Keratinocyte (primary cell): Measurements from ENCODE around the gene SF3B2. TPM values are rescaled to one million over a fixed set of nuclear protein-coding genes. Genes with fewer than 3 reads are reported as not detected.

Experiments used
- DNase-seq: peaks from one replicate; pipeline ENCODE4 v3.0.0-alpha.2; 2011; ENCODE audit warnings: low read depth, missing footprints, low spot score
- FAIRE-seq: peaks from 2 replicates; lab custom pipeline; 2011; peaks lifted over from hg19 to GRCh38; lab: Jason Lieb, UNC
- H2AFZ ChIP-seq: 2 replicates; pipeline ENCODE4 v1.6.0; 2012; ENCODE audit warnings: low read length, control low read depth, inconsistent platforms; ENCODE audit not compliant: control insufficient read depth
- H3K27ac ChIP-seq: 2 replicates; pipeline ENCODE4 v1.5.1; 2011; ENCODE audit warnings: low read length; ENCODE audit not compliant: control insufficient read depth, insufficient read depth
- H3K27me3 ChIP-seq: 3 replicates; pipeline ENCODE4 v1.6.0; 2011; ENCODE audit warnings: low read length; ENCODE audit not compliant: control insufficient read depth, insufficient read depth; ENCODE audit errors: extremely low read depth
- H3K36me3 ChIP-seq, 2 experiments: 2 replicates in 1 of 2; 3 replicates in 1 of 2; pipeline ENCODE4 v1.5.1; 2011; ENCODE audit warnings: low read length in 2 of 2, mild to moderate bottlenecking in 1 of 2; ENCODE audit not compliant: control insufficient read depth in 2 of 2, insufficient read depth in 2 of 2; ENCODE audit errors: extremely low read depth in 1 of 2
- H3K4me1 ChIP-seq: 3 replicates; pipeline ENCODE4 v1.5.1; 2011; ENCODE audit warnings: low read length; ENCODE audit not compliant: control insufficient read depth, insufficient read depth; ENCODE audit errors: extremely low read depth
- H3K4me2 ChIP-seq: 3 replicates; pipeline ENCODE4 v1.6.0; 2011; ENCODE audit warnings: low read depth, low read length; ENCODE audit not compliant: control insufficient read depth, insufficient read depth; ENCODE audit errors: extremely low read depth
- H3K4me3 ChIP-seq, 3 experiments: fragments of 200-600 bp in 1 of 3; sonication (generic) in 1 of 3; 2 replicates in 2 of 3; 3 replicates in 1 of 3; pipeline ENCODE4 v1.5.1; 2011 to 2016; ENCODE audit warnings: low read length in 3 of 3, mild to moderate bottlenecking in 3 of 3, control low read depth in 2 of 3, inconsistent platforms in 1 of 3, low read depth in 1 of 3, mixed read lengths in 1 of 3, mixed run types in 1 of 3, moderate library complexity in 1 of 3; ENCODE audit not compliant: control insufficient read depth in 2 of 3, insufficient read depth in 2 of 3; ENCODE audit errors: extremely low read depth in 1 of 3
- H3K79me2 ChIP-seq: 2 replicates; pipeline ENCODE4 v1.6.0; 2012; ENCODE audit warnings: low read length; ENCODE audit not compliant: control insufficient read depth, insufficient read depth
- H3K9ac ChIP-seq: 3 replicates; pipeline ENCODE4 v1.6.0; 2011; ENCODE audit warnings: low read length; ENCODE audit not compliant: control insufficient read depth, insufficient read depth; ENCODE audit errors: extremely low read depth
- H3K9me1 ChIP-seq: 3 replicates; pipeline ENCODE4 v1.6.0; 2011; ENCODE audit warnings: low read length; ENCODE audit not compliant: control insufficient read depth, insufficient read depth; ENCODE audit errors: extremely low read depth
- H3K9me3 ChIP-seq: 2 replicates; pipeline ENCODE4 v1.5.1; 2012; ENCODE audit warnings: low read depth, low read length; ENCODE audit not compliant: control insufficient read depth
- H4K20me1 ChIP-seq: 3 replicates; pipeline ENCODE4 v1.6.0; 2011; ENCODE audit warnings: low read length; ENCODE audit not compliant: control insufficient read depth, insufficient read depth; ENCODE audit errors: extremely low read depth
- EZH2 ChIP-seq: IDR thresholded peaks from one replicate; pipeline ENCODE4 v1.6.1; 2012; ENCODE audit warnings: inconsistent platforms, mild to moderate bottlenecking, low read length, moderate library complexity
- dilution Hi-C: fragments of 300-500 bp; cut with MboI; formaldehyde crosslinking; loops from one replicate; pipeline ENCODE4 v1.7.0; 2020; ENCODE audit warnings: low sequenced_read_pairs; ENCODE audit not compliant: extremely low pct_ligation_motif_present
- polyA plus RNA-seq, 5 experiments: library from polyadenylated mRNA; depleted of rRNA in 3 of 5; stranded (reverse) in 3 of 5; stranded (forward) in 1 of 5; unstranded in 1 of 5; fragments of >200 nt; gene quantifications; 1 replicate in 1 of 5; 2 replicates in 3 of 5; 3 replicates in 1 of 5; pipeline versions ENCODE4 v1.2.1 to v1.2.3, GENCODE V29; 2011 to 2012; ENCODE audit warnings: missing spikeins in 2 of 5, low read depth in 1 of 5, low replicate concordance in 1 of 5
- TF ChIP-seq, protein P1 (sequence below), 3 experiments: IDR thresholded peaks in 1 of 3; conservative IDR thresholded peaks in 1 of 3; optimal IDR thresholded peaks in 1 of 3; 2 replicates in 2 of 3; 3 replicates in 1 of 3; pipeline versions ENCODE3 to v1.5.1; 2011; ENCODE audit warnings: low read length in 3 of 3, mild to moderate bottlenecking in 3 of 3, moderate library complexity in 2 of 3, control low read depth in 1 of 3, inconsistent platforms in 1 of 3; ENCODE audit not compliant: insufficient read depth in 2 of 3; ENCODE audit errors: extremely low read depth in 1 of 3

Gene SF3B2
- polyA plus RNA-seq, 1 donor (not counting 4 experiments of a cell fraction or from before 2014, with no cell fraction given) = 73.0 TPM

DNA sequence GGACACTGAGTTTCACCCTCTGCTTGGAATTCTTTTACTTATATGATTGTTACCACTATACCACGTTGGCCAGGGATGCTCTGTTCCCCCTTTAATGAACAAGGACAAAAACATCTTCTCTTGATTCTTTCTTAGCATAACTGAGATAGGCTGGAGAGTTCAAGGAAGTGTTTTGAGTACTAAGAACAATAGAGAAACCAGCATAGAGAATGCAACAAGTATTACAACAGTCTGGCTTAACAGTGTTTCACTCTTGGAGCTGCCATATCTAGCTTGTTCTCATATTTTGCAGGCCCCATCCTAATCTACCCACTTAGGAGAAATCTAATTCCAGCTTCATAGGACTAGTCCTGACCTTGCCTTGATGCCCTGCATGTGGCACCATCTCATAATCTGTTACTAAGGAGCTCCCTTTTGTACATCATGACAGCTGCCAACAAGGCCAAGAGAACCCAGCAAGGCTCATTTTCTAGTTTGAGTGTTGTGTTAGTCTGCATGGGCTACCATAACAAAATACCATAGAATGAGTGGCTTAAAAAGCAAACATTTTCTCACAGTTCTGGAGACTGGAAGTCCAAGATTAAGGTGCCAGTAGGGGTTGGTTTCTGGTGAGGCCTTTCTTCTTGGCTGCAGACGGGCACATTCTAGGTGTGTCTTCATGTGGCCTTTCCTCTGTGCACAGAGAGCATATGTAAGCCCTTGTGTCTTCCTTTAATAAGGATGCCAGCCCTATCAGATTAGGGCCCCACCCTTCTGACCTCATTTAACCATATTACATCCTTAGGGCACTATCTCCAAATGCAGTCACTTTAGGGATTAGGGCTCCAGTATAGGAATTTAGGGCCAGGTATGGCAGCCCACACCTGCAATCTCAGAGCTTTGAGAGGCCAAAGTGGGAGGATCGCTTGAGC lies 55.7 kb downstream of the SF3B2 start:
- no peak overlapping the region for H3K27ac ChIP-seq
- H3K9ac ChIP-seq = no peak overlapping the region
- no peak overlapping the region for H2AFZ ChIP-seq
- H3K9me1 ChIP-seq = no peaks in the 10 kb centered on the region
- H4K20me1 ChIP-seq = no peaks in the 10 kb centered on the region
- H3K4me3 ChIP-seq = no peak overlapping the region
- H3K27me3 ChIP-seq = no peaks in the 10 kb centered on the region
- H3K36me3 ChIP-seq = peaks cover 0 to 3% of the 10 kb centered on the region in 2 experiments
- H3K79me2 ChIP-seq = peaks cover 45% of the 10 kb centered on the region
- FAIRE-seq (no peak), DNase-seq (no peak)
- H3K4me1 ChIP-seq = peaks cover 34% of the 10 kb centered on the region
- H3K9me3 ChIP-seq = no peaks in the 10 kb centered on the region
- no peak for TF ChIP-seq EZH2
- TF ChIP-seq, protein P1, sequence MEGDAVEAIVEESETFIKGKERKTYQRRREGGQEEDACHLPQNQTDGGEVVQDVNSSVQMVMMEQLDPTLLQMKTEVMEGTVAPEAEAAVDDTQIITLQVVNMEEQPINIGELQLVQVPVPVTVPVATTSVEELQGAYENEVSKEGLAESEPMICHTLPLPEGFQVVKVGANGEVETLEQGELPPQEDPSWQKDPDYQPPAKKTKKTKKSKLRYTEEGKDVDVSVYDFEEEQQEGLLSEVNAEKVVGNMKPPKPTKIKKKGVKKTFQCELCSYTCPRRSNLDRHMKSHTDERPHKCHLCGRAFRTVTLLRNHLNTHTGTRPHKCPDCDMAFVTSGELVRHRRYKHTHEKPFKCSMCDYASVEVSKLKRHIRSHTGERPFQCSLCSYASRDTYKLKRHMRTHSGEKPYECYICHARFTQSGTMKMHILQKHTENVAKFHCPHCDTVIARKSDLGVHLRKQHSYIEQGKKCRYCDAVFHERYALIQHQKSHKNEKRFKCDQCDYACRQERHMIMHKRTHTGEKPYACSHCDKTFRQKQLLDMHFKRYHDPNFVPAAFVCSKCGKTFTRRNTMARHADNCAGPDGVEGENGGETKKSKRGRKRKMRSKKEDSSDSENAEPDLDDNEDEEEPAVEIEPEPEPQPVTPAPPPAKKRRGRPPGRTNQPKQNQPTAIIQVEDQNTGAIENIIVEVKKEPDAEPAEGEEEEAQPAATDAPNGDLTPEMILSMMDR (optimal IDR thresholded peaks at IDR 0.05 in 1 of 3, IDR thresholded peaks at IDR 0.05 in 1 of 3, conservative IDR thresholded peaks at IDR 0.05 in 1 of 3; ENCODE audit: extremely low read depth in 1 of 3, insufficient read depth in 2 of 3, low read length in 3 of 3) = no peak
- no peak overlapping the region for H3K4me2 ChIP-seq
- dilution Hi-C loops = no loop called here

DNA sequence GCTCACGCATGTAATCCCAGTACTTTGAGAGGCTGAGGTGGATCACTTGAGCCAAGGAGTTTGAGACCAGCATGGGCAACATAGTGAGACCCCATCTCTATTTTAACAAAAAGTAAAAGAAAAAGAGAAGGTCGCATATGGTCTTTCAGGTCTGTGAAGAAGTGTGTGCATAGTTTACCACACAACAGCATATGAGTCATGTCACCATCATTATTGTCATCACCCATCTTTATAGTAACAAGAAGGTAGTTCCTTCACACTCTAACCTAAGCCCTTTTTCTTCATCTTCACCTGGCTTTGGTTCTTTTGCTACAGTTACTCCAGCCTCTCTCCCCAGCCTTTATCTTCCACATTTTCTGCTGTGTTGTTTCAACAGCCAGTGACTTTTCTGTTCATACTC lies 57.1 kb downstream of the SF3B2 start:
- Histone ChIP-seq H3K4me2 (no peak overlapping the region), H3K79me2 (peaks cover 38% of the 10 kb centered on the region), H3K27ac (no peak overlapping the region), H3K9me1 (no peaks in the 10 kb centered on the region), H2AFZ (no peak overlapping the region), H3K36me3 (peaks cover 0 to 3% of the 10 kb centered on the region in 2 experiments), H3K27me3 (no peaks in the 10 kb centered on the region), H3K9me3 (no peaks in the 10 kb centered on the region), H3K4me1 (peaks cover 45% of the 10 kb centered on the region), H3K4me3 (no peak overlapping the region), H4K20me1 (no peaks in the 10 kb centered on the region), H3K9ac (no peak overlapping the region)
- FAIRE-seq (no peak), DNase-seq (no peak)
- no peak for TF ChIP-seq EZH2
- dilution Hi-C loops = no loop called here
